Skeletal muscle cell (primary cell): Measurements from ENCODE around the gene KIF5A.
A peak's percentile ranks its signal among the peaks of the same experiment; 100 is the strongest.

Experiments
- DNase-seq: peaks from one replicate; pipeline ENCODE4 v3.0.0-alpha.2; 2010; ENCODE audit warnings: low read depth
- H3K4me3 ChIP-seq: 2 replicates; pipeline ENCODE4 v1.5.1; 2011; ENCODE audit warnings: low read depth, mild to moderate bottlenecking, control low read depth, low read length, moderate library complexity

KIF5A gene

GRCh38 chr12:57518920-57519795, 30.7 kb upstream of the KIF5A start:
- DNase-seq, result no peak
- H3K4me3 ChIP-seq, result peak overlapping the region; percentile 86

GRCh38 chr12:57519796-57520052, 30.1 kb upstream of the KIF5A start:
- no peak for DNase-seq

GRCh38 chr12:57520053-57520818, 29.6 kb upstream of the KIF5A start, which contains the start of gene DDIT3:
TSS of gene DDIT3 (minus strand) at chr12:57520514. CDS start at chr12:57517406, 3,108 bp downstream.
- peak within 1 kb of the TSS; percentile 86 for H3K4me3 ChIP-seq
- peak; percentile 94 for DNase-seq

More at GRCh38 chr12:57519796-57520052, 30.1 kb upstream of the KIF5A start:
- peak overlapping the region; percentile 86 for H3K4me3 ChIP-seq

GRCh38 chr12:57521525-57522010, 28.3 kb upstream of the KIF5A start:
- H3K4me3 ChIP-seq, result peak overlapping the region; percentile 47
- DNase-seq, result no peak

- peak; percentile 69 for DNase-seq
- H3K4me3 ChIP-seq, result peak within 1 kb of the TSS; percentile 77
Observed at GRCh38 chr12:57522011-57522886, 27.6 kb upstream of the KIF5A start, which contains the start of gene MBD6. TSS of gene MBD6 (plus strand) at chr12:57522824. CDS start at chr12:57524304, 1,480 bp downstream.

- no peak for DNase-seq
- peak overlapping the region; percentile 77 for H3K4me3 ChIP-seq
Observed at GRCh38 chr12:57522887-57523705, 26.7 kb upstream of the KIF5A start.

GRCh38 chr12:57523706-57524614, 25.9 kb upstream of the KIF5A start:
- no peak for DNase-seq
- H3K4me3 ChIP-seq, result peak overlapping the region; percentile 77

GRCh38 chr12:57524814-57525614, 24.8 kb upstream of the KIF5A start:
- DNase-seq, result no peak
- peak overlapping the region; percentile 77 for H3K4me3 ChIP-seq

GRCh38 chr12:57525615-57526383, 24.0 kb upstream of the KIF5A start:
- H3K4me3 ChIP-seq, result no peak overlapping the region
- no peak for DNase-seq

GRCh38 chr12:57526477-57527126, 23.2 kb upstream of the KIF5A start:
- DNase-seq, result no peak
- H3K4me3 ChIP-seq, result no peak overlapping the region

GRCh38 chr12:57527184-57527583, 22.7 kb upstream of the KIF5A start:
- DNase-seq, result no peak
- no peak overlapping the region for H3K4me3 ChIP-seq

GRCh38 chr12:57528176-57528575, 21.7 kb upstream of the KIF5A start:
- no peak for DNase-seq
- H3K4me3 ChIP-seq, result no peak overlapping the region

GRCh38 chr12:57528831-57529555, 20.9 kb upstream of the KIF5A start:
- no peak for DNase-seq
- no peak overlapping the region for H3K4me3 ChIP-seq

- no peak overlapping the region for H3K4me3 ChIP-seq
- DNase-seq, result no peak
Observed at GRCh38 chr12:57529831-57530230, 20.0 kb upstream of the KIF5A start.
